HCT116 (cell line): ENCODE measurements around the gene ENPEP. TPM values are rescaled to one million over a fixed set of nuclear protein-coding genes. Genes with fewer than 3 reads are reported as not detected.
"Not testable (repeated sequence)": the region's sequence is repeated elsewhere in the genome, so short reads cannot be mapped to it uniquely, and the experiment has no call there.

Source experiments
- ATAC-seq: fragments of 200-7000 bp; cut with Tn5 transposase; 2 replicates; pipeline ENCODE4 v1.9.1; 2020; ENCODE audit warnings: mild to moderate bottlenecking, moderate library complexity
- BruUV-seq: library from RNA; stranded (reverse); fragments of 400-500 nt; replicated peaks from 2 replicates; lab custom pipeline; 2021; lab: Mats Ljungman, UMichigan
- CTCF ChIA-PET: fragments of 300-600 bp; sonication (Branson Sonifier 250); formaldehyde crosslinking; loops from one replicate; lab custom pipeline; 2021; ENCODE audit warnings: antibody characterized with exemption; lab: Charles Lee
- POLR2A ChIA-PET: fragments of 300-600, 350-600 bp; sonication (Branson Sonifier 250); formaldehyde crosslinking; loops from one replicate; lab custom pipeline; 2021; ENCODE audit warnings: antibody characterized with exemption; lab: Charles Lee
- RAD21 ChIA-PET, 2 experiments: fragments of 300-600 bp; sonication (Branson Sonifier 250); formaldehyde crosslinking; loops; one replicate each; lab custom pipeline; 2023; ENCODE audit warnings: low total read pairs in 2 of 2; ENCODE audit not compliant: uncharacterized antibody in 2 of 2, unreplicated experiment in 2 of 2, low non-redundant PET in 1 of 2; lab: Charles Lee
- DNase-seq: peaks from one replicate; pipeline ENCODE4 v3.0.0-alpha.2; 2010; ENCODE audit warnings: low read depth, low spot score
- H2AFZ ChIP-seq: fragments of 200-600 bp; shearing (Covaris generic), sonication (generic); 2 replicates; pipeline ENCODE4 v1.6.1; 2017; ENCODE audit warnings: low read depth, mixed run types, mixed read lengths, antibody characterized with exemption, low read length; ENCODE audit not compliant: poor library complexity, severe bottlenecking
- H3K27ac ChIP-seq: 2 replicates; pipeline ENCODE4 v1.5.1; 2012; ENCODE audit warnings: low read depth, low read length
- H3K27me3 ChIP-seq: fragments of 200-600 bp; sonication (generic); 2 replicates; pipeline ENCODE4 v1.6.1; 2016; ENCODE audit warnings: mixed run types, low read length, mixed read lengths; ENCODE audit not compliant: insufficient read depth
- H3K36me3 ChIP-seq, 2 experiments: fragments of 200-500 bp in 1 of 2; fragments of 200-600 bp in 1 of 2; sonication (Bioruptor generic) in 1 of 2; sonication (generic) in 1 of 2; 2 replicates each; pipeline versions ENCODE4 v1.5.1 to v1.6.1; 2014 to 2016; ENCODE audit warnings: low read length in 2 of 2, inconsistent platforms in 1 of 2, mixed read lengths in 1 of 2, mixed run types in 1 of 2; ENCODE audit not compliant: insufficient read depth in 2 of 2, control insufficient read depth in 1 of 2
- H3K4me1 ChIP-seq, 2 experiments: fragments of 200-600 bp in 1 of 2; sonication (generic) in 1 of 2; 2 replicates each; pipeline versions ENCODE4 v1.5.1 to v1.6.1; 2012 to 2017; ENCODE audit warnings: low read length in 2 of 2, inconsistent platforms in 1 of 2, mild to moderate bottlenecking in 1 of 2, mixed read lengths in 1 of 2, mixed run types in 1 of 2, moderate library complexity in 1 of 2; ENCODE audit not compliant: insufficient read depth in 2 of 2, control insufficient read depth in 1 of 2
- H3K4me2 ChIP-seq: fragments of 200-600 bp; sonication (generic); 2 replicates; pipeline ENCODE4 v1.6.1; 2017; ENCODE audit warnings: mixed run types, low read length, mixed read lengths
- H3K4me3 ChIP-seq, 2 experiments: fragments of 200-600 bp in 1 of 2; sonication (generic) in 1 of 2; replicated peaks in 1 of 2; 2 replicates each; pipeline ENCODE4 v1.5.1; 2011 to 2016; ENCODE audit warnings: low read length in 2 of 2, control low read depth in 1 of 2, low read depth in 1 of 2, mild to moderate bottlenecking in 1 of 2, mixed read lengths in 1 of 2, mixed run types in 1 of 2
- H3K79me2 ChIP-seq: fragments of 200-600 bp; sonication (generic); 2 replicates; pipeline ENCODE4 v1.6.1; 2017; ENCODE audit warnings: mild to moderate bottlenecking, mixed run types, low read length, moderate library complexity, mixed read lengths; ENCODE audit not compliant: insufficient read depth
- H3K9ac ChIP-seq: fragments of 200-600 bp; sonication (generic); 2 replicates; pipeline ENCODE4 v1.6.1; 2016; ENCODE audit warnings: low read length, mixed read lengths
- H3K9me2 ChIP-seq: fragments of 200-600 bp; sonication (generic), shearing (Covaris generic); 2 replicates; pipeline ENCODE4 v1.6.1; 2017; ENCODE audit warnings: mixed run types, mild to moderate bottlenecking, moderate library complexity; ENCODE audit not compliant: insufficient read depth
- H3K9me3 ChIP-seq, 2 experiments: fragments of 200-500 bp in 1 of 2; fragments of 200-600 bp in 1 of 2; sonication (Bioruptor generic) in 1 of 2; sonication (generic) in 1 of 2; 2 replicates each; pipeline ENCODE4 v1.6.1; 2014 to 2017; ENCODE audit warnings: low read length in 2 of 2, mixed read lengths in 2 of 2, inconsistent platforms in 1 of 2, low read depth in 1 of 2, mild to moderate bottlenecking in 1 of 2, mixed run types in 1 of 2, moderate library complexity in 1 of 2; ENCODE audit not compliant: control insufficient read depth in 1 of 2, insufficient read depth in 1 of 2
- H4K20me1 ChIP-seq: fragments of 200-600 bp; sonication (generic), shearing (Covaris generic); 2 replicates; pipeline ENCODE4 v1.6.1; 2017; ENCODE audit warnings: mixed run types, mild to moderate bottlenecking, moderate library complexity; ENCODE audit not compliant: insufficient read depth
- CBX3 ChIP-seq: IDR thresholded peaks from 2 replicates; pipeline ENCODE4 v1.6.1; 2012; ENCODE audit warnings: low read depth
- CEBPB ChIP-seq: IDR thresholded peaks from 2 replicates; pipeline ENCODE4 v1.6.1; 2012; ENCODE audit warnings: low read depth
- EZH2 ChIP-seq: fragments of 200-600 bp; sonication (generic); IDR thresholded peaks from 2 replicates; pipeline ENCODE4 v1.6.1; 2017; ENCODE audit warnings: antibody characterized with exemption, mixed run types
- FOSL1 ChIP-seq: IDR thresholded peaks from 2 replicates; pipeline ENCODE4 v1.6.1; 2012; ENCODE audit warnings: low read depth
- JUND ChIP-seq: IDR thresholded peaks from 2 replicates; pipeline ENCODE4 v1.6.1; 2012
- POLR2A ChIP-seq: IDR thresholded peaks from 2 replicates; pipeline ENCODE4 v1.7.0; 2011; ENCODE audit warnings: borderline replicate concordance; ENCODE audit not compliant: insufficient read depth, insufficient read length; ENCODE audit errors: extremely low read depth
- POLR2AphosphoS5 ChIP-seq: IDR thresholded peaks from 2 replicates; pipeline ENCODE4 v1.6.1; 2011; ENCODE audit warnings: mild to moderate bottlenecking, low read depth, low read length, moderate library complexity
- RAD21 ChIP-seq: IDR thresholded peaks from 2 replicates; pipeline ENCODE4 v1.6.1; 2012; ENCODE audit warnings: low read depth, mild to moderate bottlenecking
- SIN3A ChIP-seq: IDR thresholded peaks from 2 replicates; pipeline ENCODE4 v1.6.1; 2012; ENCODE audit warnings: low read depth
- YY1 ChIP-seq: IDR thresholded peaks from 2 replicates; pipeline ENCODE4 v1.6.1; 2011; ENCODE audit warnings: low read length, low read depth, moderate library complexity, mild to moderate bottlenecking; ENCODE audit not compliant: insufficient replicate concordance; ENCODE audit errors: extremely low read depth
- ZNF274 ChIP-seq: fragments of 200-500 bp; sonication (Bioruptor generic); IDR thresholded peaks from 2 replicates; pipeline ENCODE4 v1.6.1; 2014; ENCODE audit warnings: mild to moderate bottlenecking, low read depth, low read length, inconsistent platforms
- intact Hi-C: fragments of 100-400 bp; cut with micrococcal nuclease; formaldehyde crosslinking; loops from 2 replicates; pipeline ENCODE4 v1.10.0; 2022
- total RNA-seq: library from RNA; stranded (reverse); gene quantifications from one replicate; pipeline ENCODE4 v1.2.1, GENCODE V29; 2021; ENCODE audit not compliant: unreplicated experiment
- TF ChIP-seq, protein P1 (sequence below), 3 experiments: fragments of 200-600 bp in 1 of 3; sonication (generic) in 1 of 3; IDR thresholded peaks in 2 of 3; conservative IDR thresholded peaks in 1 of 3; 2 replicates each; pipeline ENCODE4 v1.5.1; 2012 to 2017; ENCODE audit warnings: low read depth in 2 of 3, low read length in 2 of 3, antibody characterized with exemption in 1 of 3, borderline replicate concordance in 1 of 3, control low read depth in 1 of 3, mild to moderate bottlenecking in 1 of 3, mixed read lengths in 1 of 3, mixed run types in 1 of 3, moderate library complexity in 1 of 3; ENCODE audit not compliant: insufficient read depth in 1 of 3

ENPEP gene
- total RNA-seq, 1 experiment from 2014 or later = 4.5 TPM

DNA sequence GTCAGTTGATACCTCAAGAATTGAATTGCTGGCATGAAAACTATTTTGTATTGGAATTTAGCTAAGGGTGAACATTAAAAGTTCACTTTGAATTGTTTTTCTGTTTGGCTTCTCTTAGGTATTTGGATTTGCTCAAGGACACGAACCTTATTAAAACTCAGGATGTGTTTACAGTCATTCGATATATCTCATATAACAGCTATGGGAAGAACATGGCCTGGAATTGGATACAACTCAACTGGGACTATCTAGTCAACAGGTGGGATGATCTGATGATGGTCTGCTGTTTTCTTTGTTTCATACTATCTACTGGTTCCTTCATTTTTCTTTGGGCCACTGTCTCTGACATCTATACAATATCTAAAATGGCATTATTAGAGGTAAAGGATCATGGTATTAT is 77.2 kb downstream of the ENPEP start (continued):
- TF ChIP-seq, protein P1, sequence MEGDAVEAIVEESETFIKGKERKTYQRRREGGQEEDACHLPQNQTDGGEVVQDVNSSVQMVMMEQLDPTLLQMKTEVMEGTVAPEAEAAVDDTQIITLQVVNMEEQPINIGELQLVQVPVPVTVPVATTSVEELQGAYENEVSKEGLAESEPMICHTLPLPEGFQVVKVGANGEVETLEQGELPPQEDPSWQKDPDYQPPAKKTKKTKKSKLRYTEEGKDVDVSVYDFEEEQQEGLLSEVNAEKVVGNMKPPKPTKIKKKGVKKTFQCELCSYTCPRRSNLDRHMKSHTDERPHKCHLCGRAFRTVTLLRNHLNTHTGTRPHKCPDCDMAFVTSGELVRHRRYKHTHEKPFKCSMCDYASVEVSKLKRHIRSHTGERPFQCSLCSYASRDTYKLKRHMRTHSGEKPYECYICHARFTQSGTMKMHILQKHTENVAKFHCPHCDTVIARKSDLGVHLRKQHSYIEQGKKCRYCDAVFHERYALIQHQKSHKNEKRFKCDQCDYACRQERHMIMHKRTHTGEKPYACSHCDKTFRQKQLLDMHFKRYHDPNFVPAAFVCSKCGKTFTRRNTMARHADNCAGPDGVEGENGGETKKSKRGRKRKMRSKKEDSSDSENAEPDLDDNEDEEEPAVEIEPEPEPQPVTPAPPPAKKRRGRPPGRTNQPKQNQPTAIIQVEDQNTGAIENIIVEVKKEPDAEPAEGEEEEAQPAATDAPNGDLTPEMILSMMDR (IDR thresholded peaks at IDR 0.05 in 2 of 3, conservative IDR thresholded peaks at IDR 0.05 in 1 of 3; ENCODE audit: borderline replicate concordance in 1 of 3, insufficient read depth in 1 of 3, low read depth in 2 of 3, low read length in 2 of 3) = no peak
- TF ChIP-seq POLR2A = no peak
- TF ChIP-seq CEBPB = no peak
- TF ChIP-seq POLR2AphosphoS5 = no peak
- TF ChIP-seq FOSL1 = no peak
- TF ChIP-seq, all 23 proteins: peak for 0

DNA sequence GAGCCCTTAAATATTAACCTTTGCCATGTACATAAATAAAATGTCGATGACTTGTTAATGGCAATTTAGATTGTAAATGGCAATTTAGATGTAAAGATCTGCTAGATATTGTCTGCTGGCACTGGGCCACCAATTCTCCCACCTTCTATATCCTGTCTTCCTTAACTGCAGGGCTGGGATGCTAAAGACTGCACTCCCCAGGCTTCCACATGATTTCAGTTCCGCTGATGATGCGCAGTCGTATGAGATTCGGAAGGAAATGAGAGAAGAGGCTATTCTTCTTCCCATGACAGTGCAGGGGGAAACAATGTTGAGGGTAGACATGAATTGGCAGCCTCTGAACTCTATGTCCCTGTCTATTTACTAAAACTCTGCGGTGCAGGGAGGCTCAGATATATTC is 91.3 kb downstream of the ENPEP start:
- Histone ChIP-seq H3K27me3 (no peaks in the 10 kb centered on the region), H3K36me3 (no peaks in the 10 kb centered on the region), H3K9me3 (no peaks in the 10 kb centered on the region), H3K27ac (no peak overlapping the region), H3K4me2 (no peak overlapping the region), H3K79me2 (no peaks in the 10 kb centered on the region), H4K20me1 (no peaks in the 10 kb centered on the region), H3K4me1 (no peaks in the 10 kb centered on the region), H3K9ac (no peak overlapping the region), H3K4me3 (no peak overlapping the region), H3K9me2 (no peaks in the 10 kb centered on the region), H2AFZ (no peak overlapping the region)
- ATAC-seq = no peak
- intact Hi-C loops = no loop called here
- ChIA-PET RAD21 (no interaction called here), CTCF (no interaction called here), POLR2A (no interaction called here)
- BruUV-seq = no TSS peak
- DNase-seq = no peak
- TF ChIP-seq YY1 (no peak), SIN3A (no peak), RAD21 (no peak), POLR2A (no peak), JUND (no peak), EZH2 (no peak), POLR2AphosphoS5 (no peak), ZNF274 (no peak), CBX3 (no peak)

DNA sequence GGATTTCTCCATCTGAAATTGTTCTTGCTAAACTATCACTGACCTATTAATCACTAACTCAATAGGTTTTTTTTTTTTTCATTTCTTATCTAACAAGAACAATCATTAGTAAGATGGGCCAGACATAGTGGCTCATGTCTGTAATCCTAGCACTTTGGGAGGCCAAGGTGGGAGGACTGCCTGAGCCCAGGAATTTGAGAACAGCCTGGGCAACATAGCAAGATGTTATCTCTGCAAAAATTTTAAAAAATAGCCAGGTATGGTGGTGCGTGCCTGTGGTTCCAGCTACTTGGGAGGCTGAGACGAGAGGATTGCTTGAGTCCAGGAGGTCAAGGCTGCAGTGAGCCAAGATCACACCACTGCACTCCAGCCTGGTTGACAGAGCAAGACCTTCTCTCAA is 100.7 kb downstream of the ENPEP start:
- H3K36me3 ChIP-seq, RAD21 ChIA-PET, BruUV-seq, H3K9ac ChIP-seq, DNase-seq, intact Hi-C loops, H3K27me3 ChIP-seq, H3K4me2 ChIP-seq, H3K4me3 ChIP-seq, H3K9me3 ChIP-seq, H2AFZ ChIP-seq, ATAC-seq, CTCF ChIA-PET, H4K20me1 ChIP-seq, H3K27ac ChIP-seq, POLR2A ChIA-PET, H3K9me2 ChIP-seq, H3K4me1 ChIP-seq, H3K79me2 ChIP-seq: not testable (repeated sequence)
